ENCODE measurements around the gene MECR. TPM values are rescaled to one million over a fixed set of nuclear protein-coding genes. Genes with fewer than 3 reads are reported as not detected.
"Not testable (repeated sequence)": the region's sequence is repeated elsewhere in the genome, so short reads cannot be mapped to it uniquely, and the experiment has no call there.

Gene MECR
- total and polyA plus RNA-seq, 8 donors = 8.9 to 47.8 (median 17.8) TPM

DNA sequence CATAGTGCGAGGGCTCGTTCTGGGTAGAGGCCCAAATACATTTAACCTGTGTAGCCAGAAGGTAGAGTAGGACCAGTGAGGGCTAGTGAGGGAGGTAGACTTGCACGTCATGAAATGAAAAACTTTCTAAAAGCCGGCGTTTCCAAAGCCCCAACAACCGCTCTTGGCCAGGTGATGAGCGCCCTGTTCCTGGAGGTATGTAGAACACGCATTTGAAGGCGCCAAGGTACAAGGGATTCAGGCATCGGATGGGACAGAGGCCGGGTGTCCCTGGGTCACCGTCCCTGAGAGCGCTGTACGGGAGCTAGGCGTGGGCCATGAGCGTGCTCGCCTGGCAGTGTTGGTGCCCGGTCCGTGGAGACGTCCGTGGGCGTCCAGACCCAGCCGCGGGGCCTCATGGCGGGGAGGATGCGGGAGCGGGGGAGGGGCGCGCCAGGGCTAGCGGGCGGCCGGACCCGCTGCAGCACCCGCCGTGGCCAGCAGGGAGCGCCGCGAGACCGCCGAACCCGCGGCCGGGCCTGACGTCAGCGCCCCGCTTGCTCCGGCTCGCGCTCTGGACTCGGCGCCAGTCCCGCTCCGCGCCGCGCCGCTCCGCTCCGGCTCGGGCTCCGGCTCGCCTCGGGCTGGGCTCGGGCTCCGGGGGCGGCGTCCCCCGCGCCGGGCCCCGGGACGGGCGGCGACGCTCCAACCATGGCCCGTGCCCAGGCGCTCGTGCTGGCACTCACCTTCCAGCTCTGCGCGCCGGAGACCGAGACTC lies 5.4 kb upstream of the MECR start, which contains the start of gene PTPRU:
Gene PTPRU (plus strand): TSS at position 568 of the 757 bp plus-strand sequence. CDS start 123 bp downstream, at position 691.
- H3K4me1 ChIP-seq = peaks cover 13 to 39% (median 32%) of the 10 kb centered on the region in 4 donors
- H3K36me3 ChIP-seq = no peaks in the 10 kb centered on the region
- peak within 1 kb of the TSS; percentile 21 to 80 (median 63) for H3K27ac ChIP-seq
- TF ChIP-seq POLR2AphosphoS5 (IDR thresholded peaks at IDR 0.05) (peak in 1 of 3 donors; percentile 47), CTCF (IDR thresholded peaks at IDR 0.05) (peak in 5 of 7 experiments; percentile 18 to 97 (median 70)), EP300 (IDR thresholded peaks at IDR 0.05) (no peak)
- H3K9me3 ChIP-seq = no peaks in the 10 kb centered on the region
- 4 to 21% (median 8%) methylated on average over 17 to 81 of the region's 82 CpGs for WGBS, 5 donors
- DNase-seq = peak; percentile 84 to 94
- H3K27me3 ChIP-seq = peaks cover 0 to 38% (median 7%) of the 10 kb centered on the region in 3 donors
- H3K4me3 ChIP-seq = peak within 1 kb of the TSS; percentile 67 to 78 (median 72)
- intact Hi-C loops (cut with DNase I; ENCODE audit: low total_unique reads) = loop anchor here (10.0 kb wide), 1 partner anchor 1469 kb away; no protein-coding TSS in a partner anchor

DNA sequence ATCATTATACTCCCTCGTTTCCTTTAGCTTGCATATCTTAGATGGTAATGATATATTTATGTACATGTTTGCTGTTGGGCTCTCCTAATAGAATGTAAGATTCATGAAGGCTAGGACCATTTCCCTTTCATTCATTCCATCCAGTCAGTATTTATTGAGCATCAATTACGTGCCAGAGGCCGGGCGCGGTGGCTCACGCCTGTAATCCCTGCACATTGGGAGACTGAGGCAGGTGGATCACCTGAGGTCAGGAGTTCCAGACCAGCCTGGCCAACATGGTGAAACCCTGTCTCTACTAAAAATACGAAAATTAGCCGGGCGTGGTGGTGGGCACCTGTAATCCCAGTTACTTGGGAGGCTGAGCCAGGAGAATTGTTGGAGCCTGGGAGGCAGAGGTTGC lies 4.1 kb upstream of the MECR start:
- not testable (repeated sequence) for H3K36me3 ChIP-seq, H3K4me3 ChIP-seq, H3K27ac ChIP-seq, DNase-seq, H3K9me3 ChIP-seq
- WGBS, 5 donors = 82 to 87% (median 85%) methylated on average over 9 of the region's 9 CpGs
- Histone ChIP-seq H3K4me1 (peaks cover 19 to 47% (median 42%) of the 10 kb centered on the region in 4 donors), H3K27me3 (peaks cover 0 to 33% (median 7%) of the 10 kb centered on the region in 3 donors)
- intact Hi-C loops (cut with DNase I; ENCODE audit: low total_unique reads) = loop anchor here (10.0 kb wide), 1 partner anchor 1470 kb away; no protein-coding TSS in a partner anchor

DNA sequence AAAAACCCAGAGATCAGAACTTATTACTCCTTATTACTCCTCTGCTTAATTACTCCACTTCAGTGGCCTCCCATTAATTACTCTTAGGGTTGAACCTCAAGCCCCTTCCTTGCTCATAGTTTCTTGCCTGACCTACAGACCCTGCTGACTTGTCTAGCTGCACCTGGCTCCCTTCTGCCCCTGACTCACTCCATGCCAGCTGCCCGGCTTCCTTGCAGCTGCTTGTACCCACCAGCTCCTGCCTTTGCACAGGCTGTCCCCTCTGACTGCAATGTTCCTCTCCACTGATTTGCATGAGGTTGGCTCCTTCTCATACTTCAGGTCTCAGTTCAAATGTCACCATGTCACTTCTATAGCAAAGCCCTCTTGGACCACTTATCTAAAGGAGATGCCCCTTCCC lies 3.7 kb upstream of the MECR start:
- no peak for TF ChIP-seq POLR2AphosphoS5 (IDR thresholded peaks at IDR 0.05)
- no peak for TF ChIP-seq EP300 (IDR thresholded peaks at IDR 0.05)
- TF ChIP-seq CTCF (IDR thresholded peaks at IDR 0.05) = no peak
- no peak for TF ChIP-seq POLR2A (IDR thresholded peaks at IDR 0.05)
- no peak overlapping the region for H3K27ac ChIP-seq
- intact Hi-C loops (cut with DNase I; ENCODE audit: low total_unique reads) = loop anchor here (10.0 kb wide), 1 partner anchor 1470 kb away; no protein-coding TSS in a partner anchor
- no peaks in the 10 kb centered on the region for H3K9me3 ChIP-seq
- no peak for DNase-seq
- no peaks in the 10 kb centered on the region for H3K36me3 ChIP-seq
- H3K4me3 ChIP-seq = no peak overlapping the region
- WGBS, 5 donors = 67 to 81% (median 70%) methylated on average over 1 of the region's 1 CpG
- peaks cover 22 to 48% (median 45%) of the 10 kb centered on the region in 4 donors for H3K4me1 ChIP-seq
- H3K27me3 ChIP-seq = peaks cover 0 to 29% (median 7%) of the 10 kb centered on the region in 3 donors

- H3K36me3 ChIP-seq = no peaks in the 10 kb centered on the region
- intact Hi-C loops (cut with DNase I; ENCODE audit: low total_unique reads) = loop anchor here (10.0 kb wide), 1 partner anchor 1471 kb away; no protein-coding TSS in a partner anchor
- peaks cover 22 to 47% (median 44%) of the 10 kb centered on the region in 4 donors for H3K4me1 ChIP-seq
- H3K4me3 ChIP-seq = no peak overlapping the region
- no peaks in the 10 kb centered on the region for H3K9me3 ChIP-seq
- TF ChIP-seq EP300 (IDR thresholded peaks at IDR 0.05) (no peak), CTCF (IDR thresholded peaks at IDR 0.05) (no peak), POLR2A (IDR thresholded peaks at IDR 0.05) (no peak), POLR2AphosphoS5 (IDR thresholded peaks at IDR 0.05) (no peak)
- 88 to 94% (median 93%) methylated on average over 4 of the region's 4 CpGs for WGBS, 5 donors
- peaks cover 0 to 21% (median 7%) of the 10 kb centered on the region in 3 donors for H3K27me3 ChIP-seq
- no peak for DNase-seq
- no peak overlapping the region for H3K27ac ChIP-seq
These were observed 3.0 kb upstream of the MECR start for GRCh38 chr1:29233693-29234092.
